Mucosa of stomach (tissue), 1 donor: Measurements from ENCODE around the gene HIBADH.
"Not testable (repeated sequence)": the region's sequence is repeated elsewhere in the genome, so short reads cannot be mapped to it uniquely, and the experiment has no call there.

Experiments used
- H3K27me3 ChIP-seq: one replicate; pipeline ENCODE4 v1.7.0; 2013; ENCODE audit warnings: mild to moderate bottlenecking, low read length; ENCODE audit not compliant: control insufficient read depth, insufficient read depth
- H3K36me3 ChIP-seq: one replicate; pipeline ENCODE4 v1.7.0; 2013; ENCODE audit warnings: low read length; ENCODE audit not compliant: control insufficient read depth, insufficient read depth
- H3K4me1 ChIP-seq: one replicate; pipeline ENCODE4 v1.7.0; 2013; ENCODE audit warnings: mild to moderate bottlenecking, low read length; ENCODE audit not compliant: control insufficient read depth, insufficient read depth
- H3K4me3 ChIP-seq: one replicate; pipeline ENCODE4 v1.7.0; 2013; ENCODE audit warnings: low read length
- H3K9ac ChIP-seq: one replicate; pipeline ENCODE4 v1.7.0; 2013; ENCODE audit warnings: mild to moderate bottlenecking, low read length, moderate library complexity
- H3K9me3 ChIP-seq: one replicate; pipeline ENCODE4 v1.7.0; 2013; ENCODE audit warnings: mild to moderate bottlenecking, low read length, moderate library complexity; ENCODE audit not compliant: control insufficient read depth
- donor health status: Pancreatic carcinoma.

The HIBADH gene

DNA sequence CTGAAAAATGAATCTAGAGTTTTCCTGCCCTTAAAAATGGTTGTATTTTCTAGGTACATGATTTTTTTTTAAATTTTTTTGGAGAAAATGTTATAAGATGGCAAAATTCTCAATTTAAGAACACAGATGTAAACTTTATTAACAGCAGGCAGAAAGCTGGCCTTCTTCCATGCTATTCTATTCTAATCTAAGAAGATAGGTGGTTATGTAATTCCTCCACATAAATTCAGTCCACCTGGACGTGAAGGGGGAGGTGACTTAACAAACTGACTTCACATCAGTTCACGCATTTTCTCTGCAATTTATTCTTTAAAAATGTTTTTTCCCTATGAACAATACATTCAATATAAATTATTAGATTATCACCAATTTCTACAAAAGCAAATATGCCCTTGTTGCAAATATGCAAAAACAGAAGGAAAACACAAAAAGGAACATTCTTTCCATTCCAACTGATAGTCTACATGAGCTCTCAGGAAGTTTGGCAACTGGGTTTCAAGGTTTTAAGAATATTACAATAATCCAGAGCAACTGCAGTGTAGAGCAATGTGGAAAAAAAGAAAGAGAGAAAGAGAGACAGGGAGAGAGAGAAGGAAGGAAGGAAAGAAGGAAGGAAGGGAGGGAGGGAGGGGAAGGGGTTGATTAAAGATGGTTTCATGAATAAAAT lies 76.8 kb downstream of the HIBADH start:
- Histone ChIP-seq H3K36me3 (no peaks in the 10 kb centered on the region), H3K27me3 (no peaks in the 10 kb centered on the region), H3K9me3 (no peaks in the 10 kb centered on the region), H3K9ac (no peak overlapping the region), H3K4me3 (no peak overlapping the region), H3K4me1 (no peaks in the 10 kb centered on the region)

DNA sequence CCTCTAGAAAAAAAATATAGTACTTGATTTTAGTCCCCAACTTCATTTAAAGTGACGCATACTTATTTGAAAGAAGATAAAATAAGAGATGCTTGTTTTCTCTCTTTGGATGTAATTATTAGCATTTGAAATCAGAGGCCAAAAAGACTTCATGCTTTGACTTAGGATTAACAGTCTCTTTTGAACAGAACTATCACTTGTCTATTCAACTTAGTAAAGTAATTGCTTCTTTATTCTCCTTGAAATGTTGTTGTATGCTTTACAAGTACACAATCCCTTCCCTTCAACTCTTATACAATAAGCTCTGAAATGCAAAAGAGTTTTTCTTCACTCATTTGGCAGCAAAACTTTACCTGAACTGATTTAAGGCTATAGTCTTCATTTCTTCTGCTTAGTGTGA lies 80.8 kb downstream of the HIBADH start:
- Histone ChIP-seq H3K9ac (no peak overlapping the region), H3K36me3 (no peaks in the 10 kb centered on the region), H3K4me1 (no peaks in the 10 kb centered on the region), H3K4me3 (no peak overlapping the region), H3K9me3 (no peaks in the 10 kb centered on the region), H3K27me3 (no peaks in the 10 kb centered on the region)

DNA sequence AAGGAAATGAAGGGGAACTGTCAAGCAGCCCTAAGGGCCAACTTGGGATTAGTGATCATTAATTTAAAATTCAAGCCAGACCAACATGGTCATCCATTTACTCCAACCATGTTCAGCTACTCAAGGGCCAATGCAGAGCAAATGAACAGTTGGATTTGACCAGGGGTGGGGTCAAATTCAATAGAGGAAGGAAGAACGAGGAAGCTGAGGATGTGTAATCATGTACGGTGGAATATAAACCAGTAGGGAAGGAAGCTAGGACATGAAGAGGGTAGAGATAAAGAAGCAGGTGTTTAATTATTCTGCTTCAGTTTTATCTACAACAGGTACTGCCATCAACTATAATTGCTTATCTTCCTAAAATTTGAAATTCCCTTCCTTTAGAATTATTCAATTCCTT lies 81.6 kb downstream of the HIBADH start:
- Histone ChIP-seq H3K4me1 (no peaks in the 10 kb centered on the region), H3K9me3 (no peaks in the 10 kb centered on the region), H3K36me3 (no peaks in the 10 kb centered on the region), H3K9ac (no peak overlapping the region), H3K4me3 (no peak overlapping the region), H3K27me3 (no peaks in the 10 kb centered on the region)

DNA sequence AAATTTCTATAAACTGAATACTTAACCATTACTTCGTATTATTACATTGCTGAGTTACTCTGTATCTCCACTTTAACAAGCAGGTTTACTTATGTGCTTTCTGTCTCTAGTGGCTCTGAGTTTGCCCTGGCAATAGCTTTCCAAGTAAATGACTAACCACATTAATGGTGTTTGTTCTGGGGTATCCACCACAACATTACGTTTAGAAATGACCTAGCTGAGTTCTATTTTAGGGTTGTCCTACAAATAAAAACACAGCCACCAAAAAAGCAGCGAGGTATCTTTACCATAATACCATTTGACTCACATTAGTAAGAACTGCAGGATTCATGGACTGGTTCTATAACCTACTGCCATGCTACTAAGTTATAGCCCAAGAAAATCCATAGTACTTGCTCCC lies 83.1 kb downstream of the HIBADH start:
- Histone ChIP-seq H3K4me1 (no peaks in the 10 kb centered on the region), H3K9me3 (no peaks in the 10 kb centered on the region), H3K36me3 (no peaks in the 10 kb centered on the region), H3K27me3 (no peaks in the 10 kb centered on the region), H3K4me3 (no peak overlapping the region), H3K9ac (no peak overlapping the region)

DNA sequence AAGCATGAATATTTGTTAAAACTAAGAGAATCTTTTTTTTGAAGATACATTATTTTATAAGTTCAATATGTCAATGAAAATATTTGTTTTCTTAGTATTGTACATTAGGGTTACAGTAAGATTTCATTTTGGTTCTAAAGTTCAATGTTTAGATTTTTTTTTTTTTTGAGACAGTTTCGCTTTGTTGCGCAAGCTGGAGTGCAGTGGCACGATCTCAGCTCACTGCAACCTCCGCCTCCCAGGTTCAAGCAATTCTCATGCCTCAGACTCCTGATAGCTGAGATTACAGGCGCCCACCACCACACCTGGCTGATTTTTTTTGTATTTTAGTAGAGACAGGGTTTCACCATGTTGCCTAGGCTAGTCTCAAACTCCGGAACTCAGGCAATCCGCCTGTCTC lies 84.5 kb downstream of the HIBADH start:
- not testable (repeated sequence) for H3K4me3 ChIP-seq

DNA sequence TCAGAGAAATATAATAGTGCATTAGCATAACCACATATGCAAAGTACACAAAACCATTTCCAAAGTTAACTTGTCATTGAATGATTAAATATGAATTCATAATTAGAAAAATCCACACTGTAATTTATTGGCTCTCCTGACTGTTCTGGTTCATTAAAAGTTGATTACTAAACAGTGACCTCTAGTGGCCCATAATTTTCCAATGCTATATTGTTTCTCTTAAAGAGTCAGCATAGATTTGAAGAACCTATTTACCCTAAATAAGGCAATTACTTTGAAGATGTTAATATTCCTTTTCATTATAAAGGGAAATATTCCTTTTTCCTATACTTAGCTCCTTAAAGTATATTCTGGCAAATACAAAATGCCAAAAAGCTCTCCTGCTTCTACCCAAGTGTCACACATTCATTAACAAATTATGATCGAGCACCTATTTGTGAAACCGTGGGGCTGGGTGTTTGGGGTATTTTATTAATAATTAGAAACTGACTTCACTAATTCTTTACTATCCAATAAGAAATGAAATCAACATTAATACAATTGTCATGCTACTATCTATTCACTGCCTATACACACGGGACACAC lies 86.2 kb downstream of the HIBADH start:
- H3K4me3 ChIP-seq: no peak overlapping the region
- no peaks in the 10 kb centered on the region for H3K27me3 ChIP-seq
- H3K36me3 ChIP-seq: no peaks in the 10 kb centered on the region
- no peaks in the 10 kb centered on the region for H3K9me3 ChIP-seq
- no peaks in the 10 kb centered on the region for H3K4me1 ChIP-seq
- no peak overlapping the region for H3K9ac ChIP-seq

More for the DNA sequence above, 84.5 kb downstream of the HIBADH start:
- H3K4me1 ChIP-seq, H3K36me3 ChIP-seq, H3K9me3 ChIP-seq, H3K9ac ChIP-seq, H3K27me3 ChIP-seq: not testable (repeated sequence)

DNA sequence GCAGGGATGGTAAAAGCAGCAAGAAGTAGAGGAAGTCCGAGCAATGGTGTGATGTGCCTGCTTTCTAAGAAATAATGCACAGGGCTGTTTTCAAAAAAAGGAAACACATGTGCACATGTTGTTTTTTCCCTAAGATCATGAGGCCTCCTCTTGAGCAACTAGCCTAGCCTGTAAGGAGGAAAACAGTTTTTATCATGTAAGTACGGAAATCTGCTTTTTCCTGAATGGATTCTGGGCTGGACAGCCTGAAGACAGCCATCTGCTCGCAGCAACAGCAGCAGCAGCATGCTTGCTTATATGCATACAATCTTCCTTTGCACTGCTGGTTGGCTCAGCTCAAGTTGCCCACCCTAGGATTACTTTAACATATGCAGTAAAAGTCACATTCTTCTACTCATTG lies 87.1 kb downstream of the HIBADH start:
- no peak overlapping the region for H3K4me3 ChIP-seq
- no peaks in the 10 kb centered on the region for H3K4me1 ChIP-seq
- no peaks in the 10 kb centered on the region for H3K36me3 ChIP-seq
- no peak overlapping the region for H3K9ac ChIP-seq
- H3K9me3 ChIP-seq: no peaks in the 10 kb centered on the region
- H3K27me3 ChIP-seq: no peaks in the 10 kb centered on the region

DNA sequence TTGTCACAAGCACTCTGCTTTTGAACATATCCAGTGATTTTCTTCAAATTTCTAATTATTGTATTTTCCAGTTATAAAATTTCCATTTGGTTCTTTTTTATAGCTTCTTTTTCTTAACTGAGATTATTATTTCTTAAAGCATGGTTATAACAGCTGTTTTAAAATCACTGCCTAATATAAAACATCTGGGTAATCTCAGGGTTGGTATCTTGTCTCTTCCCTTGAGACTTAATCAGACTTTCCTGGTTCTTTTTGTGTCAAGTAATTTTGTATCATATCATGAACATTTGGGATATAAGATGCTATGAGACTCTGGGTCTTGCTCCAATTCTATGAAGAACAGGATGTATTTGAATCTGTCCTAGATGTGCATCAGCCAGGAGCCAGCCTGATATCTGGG lies 93.6 kb downstream of the HIBADH start:
- H3K4me3 ChIP-seq: no peak overlapping the region
- no peaks in the 10 kb centered on the region for H3K36me3 ChIP-seq
- H3K9ac ChIP-seq: no peak overlapping the region
- no peaks in the 10 kb centered on the region for H3K9me3 ChIP-seq
- no peaks in the 10 kb centered on the region for H3K27me3 ChIP-seq
- H3K4me1 ChIP-seq: no peaks in the 10 kb centered on the region

DNA sequence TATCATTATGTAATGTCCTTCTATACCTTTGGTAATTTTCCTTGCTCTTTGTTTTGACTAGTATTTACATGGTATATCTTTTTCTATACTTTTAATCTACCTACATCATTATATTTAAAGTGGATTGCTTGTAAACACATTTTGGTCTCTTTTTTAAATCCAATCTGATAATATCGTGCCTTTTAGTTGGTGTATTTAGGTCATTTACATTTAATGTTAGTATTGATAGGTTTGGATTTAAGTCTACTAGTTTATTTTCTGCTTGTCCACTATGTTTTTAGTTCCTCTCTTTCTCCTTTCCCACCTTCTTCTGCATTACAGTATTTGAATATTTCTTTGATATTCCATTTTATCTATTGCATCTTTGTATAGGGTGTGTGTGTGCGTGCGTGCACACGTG lies 95.4 kb downstream of the HIBADH start:
- H3K9ac ChIP-seq: no peak overlapping the region

DNA sequence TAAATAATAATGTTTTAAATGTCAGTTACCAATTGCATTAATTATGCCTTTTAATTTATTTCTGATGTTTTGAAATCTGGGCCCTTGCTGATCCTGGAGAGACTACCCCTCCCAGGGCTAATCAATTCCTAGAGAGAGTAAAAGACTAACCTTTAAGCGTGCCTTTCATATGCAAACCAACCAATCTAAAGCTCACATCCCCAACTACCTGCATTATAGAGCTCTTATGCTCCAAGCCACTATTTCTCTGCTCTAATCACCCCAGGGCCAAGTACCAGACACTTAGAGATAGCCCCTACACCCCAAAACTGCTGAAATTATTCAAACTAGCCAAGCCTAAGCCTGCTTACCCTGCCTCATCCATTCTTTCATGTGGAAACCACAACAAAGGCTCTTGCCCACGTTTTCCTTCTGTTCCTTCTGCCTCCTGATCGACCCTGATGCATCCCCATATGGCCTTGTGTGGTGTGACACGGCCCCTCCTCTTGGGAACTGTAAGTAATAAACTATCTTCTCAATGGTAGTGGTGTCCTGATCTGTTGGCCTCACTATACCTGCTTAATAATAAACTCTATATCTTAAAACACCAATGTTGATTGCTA lies 97.7 kb downstream of the HIBADH start:
- Histone ChIP-seq H3K36me3 (no peaks in the 10 kb centered on the region), H3K4me3 (no peak overlapping the region), H3K27me3 (no peaks in the 10 kb centered on the region), H3K4me1 (no peaks in the 10 kb centered on the region), H3K9me3 (no peaks in the 10 kb centered on the region), H3K9ac (no peak overlapping the region)

More for the DNA sequence above, 95.4 kb downstream of the HIBADH start:
- Histone ChIP-seq H3K4me3 (no peak overlapping the region), H3K27me3 (no peaks in the 10 kb centered on the region), H3K9me3 (no peaks in the 10 kb centered on the region), H3K4me1 (no peaks in the 10 kb centered on the region), H3K36me3 (no peaks in the 10 kb centered on the region)

DNA sequence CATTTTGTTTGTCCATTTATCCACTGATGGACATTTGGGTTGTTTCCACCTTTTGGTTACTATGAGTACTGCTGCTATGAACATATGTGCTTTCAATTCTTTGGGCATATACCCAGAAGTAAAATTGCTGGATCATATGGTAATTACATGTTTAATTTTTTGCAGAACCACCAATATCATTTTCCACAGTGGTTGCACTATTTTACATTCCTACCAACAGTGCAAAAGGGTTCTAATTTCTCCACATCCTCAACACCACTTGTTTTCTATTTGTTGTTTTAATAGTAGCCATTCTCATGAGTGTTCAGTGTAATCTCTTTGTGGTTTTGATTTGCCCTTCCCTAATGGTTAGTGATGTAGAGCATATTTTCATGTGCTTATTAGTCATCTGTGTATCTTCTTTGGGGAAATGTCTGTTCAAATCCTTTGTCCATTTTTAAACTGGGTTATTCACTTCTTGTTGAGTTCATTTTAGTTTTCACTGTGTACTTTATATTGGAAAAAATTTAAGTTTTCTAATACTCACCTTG lies 101.9 kb downstream of the HIBADH start:
- Histone ChIP-seq H3K9ac (no peak overlapping the region), H3K27me3 (no peaks in the 10 kb centered on the region), H3K4me1 (no peaks in the 10 kb centered on the region), H3K36me3 (no peaks in the 10 kb centered on the region), H3K9me3 (no peaks in the 10 kb centered on the region), H3K4me3 (no peak overlapping the region)

DNA sequence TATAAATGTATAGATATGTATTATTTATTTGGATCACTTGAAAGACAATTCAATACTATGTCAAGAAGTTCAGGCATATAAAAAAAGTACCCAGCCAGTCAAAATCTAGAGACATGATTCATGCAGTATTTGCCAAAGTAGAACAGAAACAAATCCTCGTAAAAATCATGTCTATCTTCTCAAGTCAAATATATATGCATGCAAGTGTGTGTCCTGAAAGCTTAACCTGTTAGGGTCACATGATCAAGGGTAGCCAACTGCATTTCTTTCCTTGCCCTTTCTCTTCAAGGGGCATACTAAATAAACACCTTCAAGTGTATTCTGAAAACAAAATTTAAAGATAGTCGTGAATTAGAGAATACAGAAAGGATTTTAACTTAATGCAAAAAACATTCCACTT lies 107.0 kb downstream of the HIBADH start:
- Histone ChIP-seq H3K36me3 (no peaks in the 10 kb centered on the region), H3K9me3 (no peaks in the 10 kb centered on the region), H3K27me3 (no peaks in the 10 kb centered on the region), H3K4me1 (no peaks in the 10 kb centered on the region), H3K9ac (no peak overlapping the region), H3K4me3 (no peak overlapping the region)
